ENCODE results near the gene DICER1.

GRCh38 chr14:95062220-95062619 lies 95.1 kb downstream of the DICER1 start:
- TF ChIP-seq CTCF (IDR thresholded peaks at IDR 0.05; ENCODE audit: poor library complexity, severe bottlenecking) (no peak), TAF1 (IDR thresholded peaks at IDR 0.05; ENCODE audit: low read depth) (no peak)

All from neural cell (in vitro differentiated cells).